GM13977 (cell line): ENCODE data around the gene FAM177A1.

Experiments
- DNase-seq: peaks from one replicate; pipeline ENCODE4 v3.0.0; 2012; ENCODE audit warnings: low spot score
- in situ Hi-C: fragments of 300-500 bp; cut with MboI; formaldehyde crosslinking; loops from one replicate; pipeline ENCODE4 v1.12.0; 2022; ENCODE audit warnings: low sequenced_read_pairs, low pct_unique_long_range_greater_than_20kb, mixed read lengths, inconsistent platforms; ENCODE audit not compliant: unreplicated experiment
- TF ChIP-seq, protein P1 (sequence below): IDR thresholded peaks from 2 replicates; pipeline ENCODE4 v1.5.1; 2012; ENCODE audit warnings: mild to moderate bottlenecking, control low read depth; ENCODE audit not compliant: insufficient read depth; ENCODE audit errors: extremely low read depth, missing control alignments

FAM177A1 gene

DNA sequence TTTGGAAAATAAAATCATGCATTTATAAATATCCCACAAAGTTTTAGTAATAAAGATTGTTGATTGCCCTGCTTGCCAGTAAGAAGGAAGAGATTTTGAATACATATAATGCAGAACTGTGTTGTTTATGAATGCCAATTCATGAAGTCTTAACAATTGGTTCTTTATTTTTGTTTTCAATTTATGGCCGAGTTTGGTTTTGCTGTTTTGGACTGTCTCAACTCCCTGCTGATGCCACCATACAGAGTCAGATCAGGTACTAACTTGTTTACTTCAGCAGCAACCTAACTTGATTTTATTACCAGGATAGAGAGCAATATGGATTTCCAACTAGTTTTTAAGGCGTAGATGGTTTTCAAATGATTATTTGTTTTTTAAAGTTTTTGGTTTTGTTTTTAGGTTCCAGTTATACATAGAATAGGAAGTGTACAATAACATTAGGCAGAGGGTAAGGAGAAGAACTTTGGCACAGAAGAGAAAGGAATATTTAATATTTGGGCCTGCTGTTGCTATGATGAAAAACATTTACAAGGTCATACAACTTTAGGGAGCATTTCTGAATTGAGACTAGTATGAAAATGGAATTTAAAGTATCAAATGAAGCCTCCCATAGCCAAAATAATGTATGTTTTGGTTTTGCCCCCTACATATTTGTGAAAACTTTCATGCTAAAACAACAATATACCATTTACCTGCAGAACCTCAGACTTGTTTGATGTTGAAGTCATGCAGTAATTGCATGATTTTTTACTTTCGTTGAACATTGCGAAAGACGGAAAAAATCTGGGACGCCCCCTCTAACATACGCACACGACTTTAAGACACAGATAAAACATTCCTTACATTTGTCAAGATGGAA, 904 bp upstream of the FAM177A1 start:
- TF ChIP-seq, protein P1, sequence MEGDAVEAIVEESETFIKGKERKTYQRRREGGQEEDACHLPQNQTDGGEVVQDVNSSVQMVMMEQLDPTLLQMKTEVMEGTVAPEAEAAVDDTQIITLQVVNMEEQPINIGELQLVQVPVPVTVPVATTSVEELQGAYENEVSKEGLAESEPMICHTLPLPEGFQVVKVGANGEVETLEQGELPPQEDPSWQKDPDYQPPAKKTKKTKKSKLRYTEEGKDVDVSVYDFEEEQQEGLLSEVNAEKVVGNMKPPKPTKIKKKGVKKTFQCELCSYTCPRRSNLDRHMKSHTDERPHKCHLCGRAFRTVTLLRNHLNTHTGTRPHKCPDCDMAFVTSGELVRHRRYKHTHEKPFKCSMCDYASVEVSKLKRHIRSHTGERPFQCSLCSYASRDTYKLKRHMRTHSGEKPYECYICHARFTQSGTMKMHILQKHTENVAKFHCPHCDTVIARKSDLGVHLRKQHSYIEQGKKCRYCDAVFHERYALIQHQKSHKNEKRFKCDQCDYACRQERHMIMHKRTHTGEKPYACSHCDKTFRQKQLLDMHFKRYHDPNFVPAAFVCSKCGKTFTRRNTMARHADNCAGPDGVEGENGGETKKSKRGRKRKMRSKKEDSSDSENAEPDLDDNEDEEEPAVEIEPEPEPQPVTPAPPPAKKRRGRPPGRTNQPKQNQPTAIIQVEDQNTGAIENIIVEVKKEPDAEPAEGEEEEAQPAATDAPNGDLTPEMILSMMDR: no peak
- DNase-seq: peak; percentile 26
- in situ Hi-C loops: no loop called here

- no peak for DNase-seq
- in situ Hi-C loops: no loop called here
- TF ChIP-seq, protein P1: no peak
These were observed 349 bp upstream of the FAM177A1 start for GRCh38 chr14:35045798-35046047.

- TF ChIP-seq, protein P1: no peak
- DNase-seq: no peak
- in situ Hi-C loops: no loop called here
These were observed 872 bp downstream of the FAM177A1 start for GRCh38 chr14:35046751-35047536.

GRCh38 chr14:35047976-35048513, 2.0 kb downstream of the FAM177A1 start:
- no peak for DNase-seq
- in situ Hi-C loops: no loop called here
- TF ChIP-seq, protein P1: no peak

- in situ Hi-C loops: no loop called here
- TF ChIP-seq, protein P1: no peak
- no peak for DNase-seq
These were observed 4.6 kb downstream of the FAM177A1 start for GRCh38 chr14:35050652-35051051.

- DNase-seq: no peak
- TF ChIP-seq, protein P1: no peak
- in situ Hi-C loops: no loop called here
These were observed 5.7 kb downstream of the FAM177A1 start for GRCh38 chr14:35051796-35052195.
